HG02870 (cell line): Measurements from ENCODE around the gene SYT15B.
"Not testable (repeated sequence)": the region's sequence is repeated elsewhere in the genome, so short reads cannot be mapped to it uniquely, and the experiment has no call there.

Experiments used
- ATAC-seq: cut with Tn5 transposase; IDR thresholded peaks from one replicate; pipeline ENCODE4 v1.9.1; 2021; ENCODE audit warnings: mild to moderate bottlenecking, moderate library complexity; ENCODE audit not compliant: unreplicated experiment

SYT15B gene

GRCh38 chr10:47730911-47731310 is 32.5 kb downstream of the SYT15B start:
- not testable (repeated sequence) for ATAC-seq

- not testable (repeated sequence) for ATAC-seq
Measured at GRCh38 chr10:47725740-47726139, 37.7 kb downstream of the SYT15B start.

- not testable (repeated sequence) for ATAC-seq
Measured at GRCh38 chr10:47725047-47725446, 38.3 kb downstream of the SYT15B start.

GRCh38 chr10:47724119-47724518 is 39.3 kb downstream of the SYT15B start:
- not testable (repeated sequence) for ATAC-seq

- not testable (repeated sequence) for ATAC-seq
Measured at GRCh38 chr10:47723362-47723761, 40.0 kb downstream of the SYT15B start.

- not testable (repeated sequence) for ATAC-seq
Measured at GRCh38 chr10:47717011-47717769, 46.2 kb downstream of the SYT15B start.
